ENCODE results near the gene SERPINB10.

DNA sequence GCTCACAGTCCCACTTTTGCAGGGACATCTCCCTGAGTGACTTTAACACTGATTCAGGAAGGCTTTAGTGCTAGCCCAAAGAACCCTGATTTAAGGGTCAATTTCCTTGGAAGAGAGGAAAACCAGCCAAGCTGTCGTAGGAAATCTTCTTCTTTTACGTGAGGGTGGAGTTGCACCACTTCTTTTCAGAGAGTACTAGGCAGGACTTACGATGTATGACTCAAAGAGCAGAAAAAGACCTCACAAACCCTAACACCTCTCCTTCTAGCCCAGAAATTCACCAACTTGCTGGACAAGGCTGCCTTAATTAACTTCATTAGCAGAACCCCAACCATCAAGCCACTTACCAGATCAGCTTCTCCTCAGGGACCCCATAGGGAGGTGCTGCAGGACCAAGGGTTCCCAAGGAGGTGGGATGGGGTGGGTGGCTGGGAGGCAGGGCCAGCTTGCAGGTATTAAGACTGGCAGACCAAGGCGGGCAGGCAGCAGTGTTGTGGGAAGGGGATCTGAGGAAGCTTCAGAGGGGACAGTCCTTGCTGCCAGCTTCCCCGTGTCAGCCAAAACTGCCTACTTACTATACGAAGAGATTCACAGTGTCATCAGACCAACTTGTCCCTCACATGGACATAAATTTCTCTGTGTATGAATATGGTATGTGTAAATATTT is 13.5 kb upstream of the SERPINB10 start:
- TF ChIP-seq, protein P1, sequence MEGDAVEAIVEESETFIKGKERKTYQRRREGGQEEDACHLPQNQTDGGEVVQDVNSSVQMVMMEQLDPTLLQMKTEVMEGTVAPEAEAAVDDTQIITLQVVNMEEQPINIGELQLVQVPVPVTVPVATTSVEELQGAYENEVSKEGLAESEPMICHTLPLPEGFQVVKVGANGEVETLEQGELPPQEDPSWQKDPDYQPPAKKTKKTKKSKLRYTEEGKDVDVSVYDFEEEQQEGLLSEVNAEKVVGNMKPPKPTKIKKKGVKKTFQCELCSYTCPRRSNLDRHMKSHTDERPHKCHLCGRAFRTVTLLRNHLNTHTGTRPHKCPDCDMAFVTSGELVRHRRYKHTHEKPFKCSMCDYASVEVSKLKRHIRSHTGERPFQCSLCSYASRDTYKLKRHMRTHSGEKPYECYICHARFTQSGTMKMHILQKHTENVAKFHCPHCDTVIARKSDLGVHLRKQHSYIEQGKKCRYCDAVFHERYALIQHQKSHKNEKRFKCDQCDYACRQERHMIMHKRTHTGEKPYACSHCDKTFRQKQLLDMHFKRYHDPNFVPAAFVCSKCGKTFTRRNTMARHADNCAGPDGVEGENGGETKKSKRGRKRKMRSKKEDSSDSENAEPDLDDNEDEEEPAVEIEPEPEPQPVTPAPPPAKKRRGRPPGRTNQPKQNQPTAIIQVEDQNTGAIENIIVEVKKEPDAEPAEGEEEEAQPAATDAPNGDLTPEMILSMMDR (IDR thresholded peaks at IDR 0.05; ENCODE audit: low read depth, low read length, poor library complexity, severe bottlenecking), result no peak
- no peak for TF ChIP-seq EZH2phosphoT487 (IDR thresholded peaks at IDR 0.05; ENCODE audit: borderline replicate concordance, low read length)
